HG02970 (cell line): Measurements from ENCODE around the gene GPC6.
"Not testable (repeated sequence)": the region's sequence is repeated elsewhere in the genome, so short reads cannot be mapped to it uniquely, and the experiment has no call there.

Experiments
- ATAC-seq: cut with Tn5 transposase; IDR thresholded peaks from one replicate; pipeline ENCODE4 v1.9.1; 2021; ENCODE audit warnings: mild to moderate bottlenecking, moderate library complexity, moderate number of reproducible peaks; ENCODE audit not compliant: unreplicated experiment, low FRiP score

The GPC6 gene

DNA sequence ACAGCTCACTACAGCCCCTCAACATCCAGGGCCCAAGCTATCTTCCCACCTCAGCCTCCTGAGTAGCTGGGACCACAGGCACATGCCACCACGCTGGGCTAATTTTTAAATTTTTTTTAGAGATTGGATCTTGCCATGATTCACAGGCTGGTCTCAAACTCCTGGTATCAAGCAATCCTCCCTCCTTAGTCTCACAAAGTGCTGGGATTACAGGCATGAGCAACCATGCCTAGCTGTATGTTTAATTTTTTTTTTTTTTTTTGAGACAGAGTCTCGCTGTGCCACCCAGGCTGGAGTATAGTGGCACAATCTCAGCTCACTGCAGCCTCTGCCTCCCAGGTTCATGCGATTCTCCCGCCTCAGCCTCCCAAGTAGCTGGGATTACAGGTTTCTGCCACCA lies 983.3 kb downstream of the GPC6 start:
- ATAC-seq: not testable (repeated sequence)

DNA sequence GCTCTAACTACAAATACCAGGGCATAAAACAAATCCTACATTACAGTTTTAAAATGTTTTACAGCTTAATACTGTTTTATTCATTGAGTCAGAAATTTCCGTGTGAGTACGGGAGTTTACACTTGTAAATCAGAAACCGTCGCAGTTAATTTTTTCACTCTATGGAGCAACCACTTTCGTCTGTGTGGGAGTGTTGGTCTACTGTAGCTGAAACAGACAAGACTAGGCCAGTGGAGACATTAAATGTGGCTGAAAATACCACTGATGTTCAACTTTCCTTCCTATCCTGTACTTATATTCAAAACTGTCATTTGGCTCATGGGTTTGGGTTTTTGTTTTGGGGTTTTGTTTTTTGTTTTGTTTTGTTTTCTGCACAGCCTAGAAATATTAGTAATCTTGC lies 984.2 kb downstream of the GPC6 start:
- no peak for ATAC-seq

DNA sequence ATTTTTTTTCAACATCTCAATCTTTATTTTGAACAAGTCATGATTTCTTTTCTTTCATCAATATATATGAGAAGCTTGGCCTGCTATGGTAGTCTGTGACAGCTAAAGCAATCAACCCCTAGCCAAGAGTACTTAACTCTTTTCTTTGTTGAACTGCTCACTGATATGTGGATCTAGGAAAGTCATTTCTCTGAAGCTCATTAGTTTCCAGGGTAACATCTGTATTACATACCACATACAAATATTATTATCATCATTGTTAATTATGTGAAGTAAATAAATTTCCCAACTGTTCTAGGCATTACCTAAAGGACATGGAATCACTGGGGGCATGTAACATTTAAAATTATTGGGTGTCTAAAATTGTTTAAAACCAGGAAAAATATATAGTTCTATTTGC lies 985.6 kb downstream of the GPC6 start:
- no peak for ATAC-seq

DNA sequence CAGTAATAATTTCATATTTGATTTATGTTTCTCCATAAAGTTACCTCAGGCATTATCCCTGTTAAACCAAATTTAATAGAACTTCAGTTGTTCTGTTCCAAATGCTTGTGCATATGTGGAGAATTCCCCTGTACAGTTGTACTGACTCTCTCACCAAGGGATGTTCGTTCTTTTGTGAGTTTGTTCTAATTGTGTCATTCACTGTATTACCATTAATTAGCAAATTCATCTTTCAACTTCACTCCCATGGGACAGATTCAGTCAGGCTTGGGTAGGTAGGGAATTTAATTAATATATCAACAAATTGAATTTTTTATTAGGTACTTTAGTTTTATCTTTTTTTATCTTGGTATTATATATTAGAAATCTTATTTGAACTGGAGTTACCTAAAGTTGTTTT lies 987.5 kb downstream of the GPC6 start:
- ATAC-seq: no peak

DNA sequence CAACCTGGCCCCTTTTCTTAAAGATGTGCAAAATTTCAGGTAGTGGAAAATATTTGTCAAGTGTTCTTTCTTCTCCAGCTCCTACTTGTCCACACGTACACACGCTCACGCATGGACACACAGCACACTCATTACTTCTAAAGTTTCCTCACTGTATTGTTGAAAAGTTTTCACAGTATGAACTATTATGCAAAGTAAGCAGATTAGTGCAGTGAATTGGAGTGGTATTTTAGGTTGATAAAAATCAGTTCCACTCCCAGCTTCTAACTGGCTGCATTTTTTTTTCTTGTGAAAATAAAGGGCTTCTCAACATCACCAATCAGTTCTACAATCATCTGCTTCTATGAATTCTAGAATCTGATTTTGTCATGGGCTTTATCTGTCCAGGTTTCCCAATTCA lies 988.4 kb downstream of the GPC6 start:
- no peak for ATAC-seq

DNA sequence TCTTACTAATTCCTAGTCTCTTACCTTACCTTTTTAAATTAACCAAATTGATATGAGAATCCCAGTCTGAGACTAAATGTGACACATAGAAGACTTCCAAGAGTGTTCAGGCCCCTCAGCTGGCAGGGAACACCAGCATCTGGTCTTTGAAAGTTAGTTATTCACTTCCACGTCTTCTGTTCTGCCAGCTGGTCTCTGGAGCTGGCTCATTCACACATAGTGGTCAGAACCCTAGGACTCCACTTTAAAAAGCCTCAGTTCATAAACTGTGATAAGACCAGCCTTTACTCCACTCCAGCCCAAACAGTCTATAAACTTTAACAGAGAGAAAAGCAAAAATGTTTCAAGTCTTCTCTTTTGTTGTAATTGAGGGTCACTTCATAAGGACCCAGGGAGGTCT lies 989.9 kb downstream of the GPC6 start:
- ATAC-seq: no peak

DNA sequence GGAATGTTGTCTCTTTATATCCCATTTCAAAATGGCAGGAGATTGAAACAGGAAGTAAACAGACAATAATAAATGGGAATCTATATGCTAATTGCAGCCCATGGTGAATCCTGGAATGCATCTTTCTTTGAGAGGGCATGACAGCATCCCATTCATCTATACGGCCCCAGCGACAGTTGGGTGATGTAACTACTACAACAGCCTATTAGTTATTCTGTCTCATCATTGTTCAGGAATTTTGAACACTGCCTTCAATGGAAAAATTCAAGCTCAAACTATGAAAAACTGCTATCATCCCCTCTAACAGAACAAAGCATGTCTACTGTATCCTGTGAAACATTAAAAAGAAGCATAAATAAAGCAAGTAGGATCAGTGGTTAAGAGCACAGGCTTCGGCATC lies 990.8 kb downstream of the GPC6 start:
- no peak for ATAC-seq

DNA sequence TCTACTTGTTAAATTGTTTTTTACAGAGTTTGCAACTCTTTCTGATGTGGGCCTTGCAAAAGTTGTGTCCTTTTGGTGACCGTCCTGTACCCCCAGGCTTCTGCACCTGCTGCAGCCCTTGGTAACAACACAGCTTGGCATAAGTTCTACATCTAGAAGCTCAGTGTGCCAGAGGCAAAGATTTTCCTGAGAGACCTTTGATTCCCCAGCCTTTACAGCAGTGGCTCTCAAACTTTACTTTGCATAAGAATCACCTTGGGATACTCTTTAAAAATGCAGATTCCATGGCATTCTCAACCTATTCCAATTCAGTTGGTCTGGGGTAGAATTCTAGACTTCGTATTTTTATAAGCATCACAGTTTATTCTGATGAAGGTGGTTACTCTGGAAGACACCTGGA lies 991.9 kb downstream of the GPC6 start:
- no peak for ATAC-seq

DNA sequence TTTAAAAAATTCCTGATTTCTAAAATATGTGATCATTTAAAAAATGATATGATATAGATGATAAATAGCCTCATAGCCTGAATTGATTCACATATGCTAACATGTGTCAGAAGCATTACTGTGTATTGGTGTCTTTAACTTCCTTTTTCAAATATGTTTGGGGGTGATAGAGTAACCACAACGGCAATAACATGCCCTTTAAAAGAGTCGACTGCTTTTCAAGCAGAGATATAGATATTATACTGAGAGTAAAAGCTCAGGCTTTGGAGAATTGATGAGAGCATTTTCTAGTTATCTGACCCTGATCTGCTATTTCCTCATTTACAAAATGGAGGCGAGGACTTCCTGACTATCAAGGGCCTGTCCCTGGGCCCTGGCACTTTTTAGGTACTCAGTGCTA lies 992.3 kb downstream of the GPC6 start:
- ATAC-seq: no peak

DNA sequence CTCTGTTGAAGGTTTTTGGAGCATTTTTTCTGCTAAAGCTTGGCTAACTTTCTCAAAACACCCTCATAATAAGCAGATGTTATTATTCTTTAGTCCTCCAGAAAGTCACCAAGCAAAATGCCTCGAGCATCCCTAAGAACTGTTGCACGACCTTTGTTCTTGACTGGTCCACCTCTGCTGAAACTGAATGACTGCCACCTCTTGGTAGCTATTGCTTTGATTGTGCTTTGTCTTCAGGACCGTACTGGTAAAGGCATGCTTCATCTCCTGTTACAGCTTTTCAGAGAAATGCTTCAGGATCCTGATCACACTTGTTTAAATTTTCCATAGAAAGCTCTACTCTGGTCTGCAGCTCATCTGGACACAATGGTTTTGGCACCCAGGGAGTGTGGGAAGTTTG lies 998.1 kb downstream of the GPC6 start:
- no peak for ATAC-seq

DNA sequence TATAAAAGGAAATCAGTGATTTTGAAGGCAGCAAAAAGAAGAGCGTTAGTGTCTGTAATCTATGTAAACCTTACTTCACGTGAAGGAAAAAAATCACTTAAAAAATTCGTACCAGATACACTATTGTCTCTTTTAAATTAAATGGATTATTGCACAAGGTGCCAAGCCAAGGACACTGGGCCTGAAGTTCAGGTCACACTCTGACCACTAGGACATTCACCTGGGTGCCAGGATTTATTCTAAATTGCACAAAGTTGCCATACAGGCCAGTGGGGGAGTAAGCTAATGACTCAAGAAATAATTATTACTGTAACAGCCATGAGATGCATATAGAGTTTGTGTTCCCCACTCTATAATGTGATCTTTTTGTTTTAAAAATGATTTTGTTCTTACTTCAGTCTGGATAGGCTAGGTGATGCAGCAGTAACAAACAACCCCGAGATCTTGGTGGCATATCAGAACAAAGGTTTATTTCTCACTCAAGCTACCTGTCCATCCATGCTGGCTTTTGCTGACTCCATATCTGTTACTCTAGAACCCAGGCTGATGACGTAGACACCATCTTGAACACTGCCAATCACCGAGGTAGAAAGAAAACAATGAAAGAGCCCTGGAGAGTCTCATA lies 1000.8 kb downstream of the GPC6 start:
- no peak for ATAC-seq

DNA sequence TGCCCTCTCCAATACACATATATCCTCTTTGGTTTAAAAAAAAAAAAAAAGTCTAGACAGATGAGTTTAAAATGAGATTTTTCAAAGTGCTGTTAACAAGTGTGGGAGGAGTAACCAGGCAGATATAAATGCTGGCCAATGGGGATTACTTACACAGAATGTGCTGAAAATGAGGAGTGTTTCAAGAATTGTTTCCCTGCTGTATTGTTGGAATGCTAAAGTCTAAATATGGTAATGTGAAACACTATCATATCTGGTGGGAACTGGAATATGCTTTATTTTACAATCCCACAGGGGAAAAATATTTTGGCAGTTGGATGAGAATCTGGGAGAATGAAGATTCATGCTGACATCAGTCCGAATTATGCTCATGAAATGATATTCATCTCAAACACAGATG lies 1002.2 kb downstream of the GPC6 start:
- ATAC-seq: no peak

DNA sequence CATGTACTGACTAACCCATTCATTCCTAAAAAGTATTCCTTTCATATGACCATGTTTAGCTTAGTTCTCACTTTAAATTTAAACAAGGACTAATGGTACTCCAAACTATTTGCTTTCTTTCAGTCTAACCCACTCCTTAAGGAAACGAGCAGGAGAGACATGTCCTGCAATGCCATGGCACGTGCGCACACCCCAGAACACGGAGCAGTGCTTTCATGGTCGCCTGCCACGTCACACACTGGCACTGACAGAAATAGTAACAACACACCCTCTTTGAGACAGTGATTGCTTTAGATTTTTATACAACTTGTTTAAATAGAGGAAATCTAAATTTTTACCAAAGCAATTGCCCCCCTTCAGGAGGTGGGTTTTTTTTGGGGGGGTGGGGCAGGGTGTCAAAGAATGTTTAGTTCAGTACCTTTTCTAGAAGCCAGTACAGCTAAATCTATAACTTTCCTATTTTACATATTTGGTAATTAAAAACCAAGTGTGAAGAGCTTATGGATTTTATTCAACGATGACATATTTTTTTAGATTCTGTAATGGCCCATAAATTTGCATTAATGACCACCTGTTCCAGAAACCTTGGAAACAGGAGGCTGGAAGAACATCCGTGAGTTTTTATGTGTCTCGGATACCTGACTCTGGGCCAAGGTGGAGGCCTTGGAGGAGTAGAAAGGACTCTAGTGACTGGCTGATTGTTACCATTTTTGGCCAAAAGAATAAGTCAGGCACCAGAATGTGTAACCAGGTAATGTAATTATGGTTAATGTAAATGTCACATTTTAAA lies 1005.7 kb downstream of the GPC6 start:
- no peak for ATAC-seq

DNA sequence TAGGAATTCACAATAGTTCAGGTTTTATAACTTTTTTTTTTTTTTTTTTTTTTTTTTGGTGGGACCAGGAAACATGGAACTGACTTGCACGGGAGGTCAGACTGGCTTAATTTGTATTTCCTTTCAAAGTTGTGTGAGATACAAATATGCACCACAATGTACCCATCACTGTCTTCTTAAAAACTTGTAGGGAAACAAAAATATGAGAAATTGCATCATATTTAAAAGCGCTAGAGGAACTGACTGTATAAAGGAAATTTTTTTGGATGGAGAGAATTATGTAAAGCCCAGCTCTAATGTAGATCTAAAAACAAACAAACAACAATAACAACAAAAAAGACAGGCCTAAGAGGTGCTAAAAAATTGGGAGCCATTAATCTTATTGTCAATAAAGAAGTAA lies 1006.3 kb downstream of the GPC6 start:
- ATAC-seq: no peak

DNA sequence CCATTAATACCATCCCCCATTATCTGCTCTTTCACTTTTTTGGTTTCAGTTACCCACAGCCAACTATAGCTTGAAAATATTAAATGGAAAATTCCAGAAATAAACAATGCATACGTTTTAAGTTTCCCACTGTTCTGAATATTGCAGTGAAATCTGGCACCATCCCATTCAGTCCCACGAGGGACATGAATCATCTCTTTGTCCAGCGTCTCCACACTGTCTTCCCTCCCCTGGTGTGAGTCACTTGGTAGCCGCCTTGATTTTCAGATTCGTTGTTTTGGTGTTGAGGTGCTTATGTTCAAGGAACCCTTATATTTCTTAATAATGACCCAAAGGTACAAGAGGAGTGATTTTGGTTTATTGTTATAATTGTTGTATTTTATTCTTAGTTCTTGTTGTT lies 1006.8 kb downstream of the GPC6 start:
- ATAC-seq: no peak

DNA sequence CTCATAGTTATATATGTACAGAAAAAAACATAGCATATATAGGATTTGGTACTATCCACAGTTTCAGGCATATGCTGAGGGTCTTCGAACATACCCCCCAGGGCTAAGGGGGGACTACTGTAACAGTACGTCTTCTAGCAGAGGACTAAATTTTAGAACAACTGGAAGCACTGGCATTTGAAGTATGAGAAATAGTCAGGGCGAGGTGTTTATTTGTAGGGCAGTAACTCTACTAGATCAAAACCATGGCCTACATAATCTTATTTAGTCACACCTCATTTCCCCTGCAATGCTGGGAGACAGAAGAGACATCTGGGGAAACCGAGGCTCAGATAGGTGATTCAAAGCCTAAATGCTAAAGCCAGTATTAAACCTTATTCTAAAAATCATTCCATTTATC lies 1007.2 kb downstream of the GPC6 start:
- ATAC-seq: no peak

DNA sequence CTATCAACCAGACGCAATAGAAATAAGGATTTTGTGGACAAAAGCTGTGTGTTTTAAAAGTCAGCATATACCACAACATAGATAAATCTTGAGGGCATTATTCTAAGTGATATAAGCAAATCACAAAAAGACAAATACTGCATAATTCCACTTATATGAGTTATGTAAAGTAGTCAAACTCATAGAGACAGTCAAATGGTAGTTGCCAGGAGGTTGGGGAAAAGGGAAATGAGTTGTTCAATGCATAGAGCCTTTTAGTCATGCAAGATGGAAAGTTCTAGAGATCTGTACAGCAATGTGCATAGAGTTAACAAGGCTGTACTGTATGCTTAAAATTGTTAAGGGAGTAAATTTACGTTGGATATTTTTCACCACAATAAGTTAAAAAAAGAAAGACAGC lies 1008.1 kb downstream of the GPC6 start:
- ATAC-seq: no peak

DNA sequence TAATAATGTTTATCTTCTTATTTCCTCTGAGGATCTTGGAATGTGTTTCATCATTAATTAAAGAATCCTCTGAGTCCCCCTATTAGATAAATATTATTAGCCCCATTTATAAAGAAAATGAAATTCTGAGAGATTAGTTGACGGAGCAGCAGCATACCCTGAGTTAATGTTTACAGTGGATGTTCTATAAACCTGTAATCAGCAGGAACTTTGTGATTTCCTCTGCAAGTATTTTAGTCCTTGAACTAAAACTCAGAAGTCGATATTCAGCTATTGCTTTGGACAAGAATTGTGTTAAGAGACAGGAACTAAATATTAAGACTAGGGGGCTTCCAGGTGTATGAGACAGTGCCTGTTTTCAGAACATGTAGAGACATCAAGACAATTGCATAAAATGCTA lies 1009.5 kb downstream of the GPC6 start:
- ATAC-seq: no peak

DNA sequence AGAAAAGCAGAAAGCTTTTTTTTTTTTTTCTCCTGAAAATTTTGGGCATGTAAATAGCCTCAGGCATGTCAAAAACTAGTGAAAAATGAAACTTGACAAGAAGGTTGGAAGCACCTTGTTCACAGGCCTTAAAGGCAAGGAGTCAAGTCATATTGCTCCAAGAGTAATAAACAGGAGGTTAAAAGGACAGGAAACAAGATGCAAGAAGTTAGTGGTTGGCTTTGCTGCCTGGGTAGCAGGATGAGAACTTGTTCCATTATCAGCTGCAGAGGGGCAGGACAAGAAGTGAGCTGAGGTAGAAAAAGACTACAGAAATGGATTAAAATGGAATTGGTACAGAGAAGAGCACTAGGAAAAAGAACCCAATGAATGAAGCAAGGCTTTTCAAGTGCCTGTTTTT lies 1010.3 kb downstream of the GPC6 start:
- ATAC-seq: no peak

DNA sequence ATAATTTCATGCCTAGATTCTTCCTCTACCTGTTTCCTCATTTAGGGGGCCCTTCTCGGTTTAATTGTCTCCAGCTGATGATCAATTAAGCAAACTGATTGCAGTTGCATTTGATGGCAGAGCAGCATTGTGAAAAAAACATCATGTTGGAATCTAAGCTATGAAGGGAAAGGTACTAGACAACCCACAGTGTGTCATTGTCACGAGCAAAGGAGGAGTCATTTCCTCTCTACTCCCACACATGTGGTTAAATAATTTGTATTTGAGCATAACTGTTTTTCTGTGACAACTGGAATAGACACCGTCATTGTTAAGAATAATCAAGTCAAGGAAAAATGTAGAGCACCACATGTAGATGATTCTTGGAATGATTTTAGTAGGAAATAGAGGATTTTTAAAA lies 1012.5 kb downstream of the GPC6 start:
- no peak for ATAC-seq

DNA sequence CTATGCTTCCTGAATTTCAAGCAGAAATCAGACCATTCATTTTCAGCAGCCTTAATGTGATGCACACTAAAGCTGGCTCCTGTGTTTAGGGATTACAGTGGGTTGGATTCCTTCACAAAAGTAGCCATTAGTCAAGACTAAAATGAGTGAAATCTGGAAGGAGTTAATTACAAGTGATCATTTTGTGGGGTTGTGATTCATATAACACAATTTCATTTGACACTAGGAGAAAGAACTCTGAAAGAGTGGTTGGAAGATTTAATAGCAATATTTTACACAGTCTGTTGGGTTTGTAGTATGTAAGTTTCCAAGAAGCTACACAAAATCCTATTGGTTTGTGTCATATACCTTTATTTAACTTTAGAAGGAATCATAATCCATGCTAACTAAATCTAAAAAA lies 1015.9 kb downstream of the GPC6 start:
- ATAC-seq: no peak

DNA sequence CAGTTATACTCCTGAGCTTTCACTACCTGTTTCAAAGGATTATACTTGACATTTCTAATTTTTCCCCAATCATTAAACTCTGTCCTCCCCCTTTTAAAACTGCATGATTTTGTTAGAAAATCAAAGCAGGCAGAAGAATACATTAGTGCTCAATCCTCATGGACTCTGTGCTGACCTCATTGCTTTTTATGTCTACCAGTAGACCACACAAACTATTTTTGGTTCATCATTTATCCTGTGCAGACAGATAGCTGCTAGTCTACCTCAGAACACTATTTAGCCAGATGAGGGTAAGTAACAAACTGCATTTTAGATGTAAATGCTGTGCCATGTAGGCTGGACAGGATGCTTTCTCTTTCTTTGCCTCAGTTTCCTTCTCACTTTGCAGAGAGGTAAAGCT lies 1016.9 kb downstream of the GPC6 start:
- ATAC-seq: no peak
